Breast epithelium (tissue), 4 donors: Measurements from ENCODE around the gene MSL3. TPM values are rescaled to one million over a fixed set of nuclear protein-coding genes. Genes with fewer than 3 reads are reported as not detected.

Experiments used
- DNase-seq, 2 donors: peaks; one replicate each; pipeline ENCODE4 v3.0.0-alpha.2; 2019; ENCODE audit warnings: low spot score in 2 of 2
- H3K27ac ChIP-seq, 2 donors: fragments of 200-600 bp; sonication (generic) in 1 of 2; one replicate each; pipeline ENCODE4 v1.5.1; 2016 to 2019; ENCODE audit warnings: mild to moderate bottlenecking in 1 of 2
- H3K27me3 ChIP-seq, 2 donors: fragments of 200-600 bp; sonication (generic) in 1 of 2; one replicate each; pipeline versions ENCODE4 v1.5.1 to v1.6.0; 2017 to 2019; ENCODE audit warnings: control low read depth in 1 of 2, mild to moderate bottlenecking in 1 of 2
- H3K36me3 ChIP-seq: fragments of 200-600 bp; one replicate; pipeline ENCODE4 v1.5.1; 2019
- H3K4me1 ChIP-seq, 2 donors: fragments of 200-600 bp; sonication (generic); one replicate each; pipeline ENCODE4 v1.5.1; 2016 to 2019; ENCODE audit warnings: control low read depth in 1 of 2
- H3K4me3 ChIP-seq, 3 donors: fragments of 200-600 bp; sonication (generic); 1 replicate in 2 of 3; 2 replicates in 1 of 3; pipeline ENCODE4 v1.5.1; 2016 to 2019; ENCODE audit warnings: mild to moderate bottlenecking in 3 of 3, moderate library complexity in 2 of 3
- H3K9me3 ChIP-seq, 2 donors: fragments of 200-600 bp; sonication (generic) in 1 of 2; one replicate each; pipeline ENCODE4 v1.5.1; 2016 to 2019; ENCODE audit warnings: control low read depth in 1 of 2
- CTCF ChIP-seq, 3 donors: fragments of 450-650 bp; IDR thresholded peaks; one replicate each; pipeline ENCODE4 v1.5.1; 2016 to 2017; ENCODE audit warnings: antibody characterized with exemption in 3 of 3, mild to moderate bottlenecking in 3 of 3, moderate library complexity in 3 of 3
- POLR2A ChIP-seq: fragments of 450-650 bp; IDR thresholded peaks from one replicate; pipeline ENCODE4 v1.6.1; 2016; ENCODE audit warnings: antibody characterized with exemption, mild to moderate bottlenecking, moderate library complexity
- POLR2AphosphoS5 ChIP-seq, 3 donors: sonication (generic); formaldehyde crosslinking; IDR thresholded peaks; one replicate each; pipeline ENCODE4 v1.6.1; 2017; ENCODE audit warnings: antibody characterized with exemption in 3 of 3
- intact Hi-C: fragments of 100-400 bp; cut with DNase I; formaldehyde crosslinking; loops from one replicate; pipeline ENCODE4 v1.15.1; 2023; ENCODE audit warnings: low total_unique reads
- total RNA-seq, 3 donors: library from RNA; depleted of rRNA; stranded (reverse); fragments of >200 nt; gene quantifications; one replicate each; pipeline ENCODE4 v1.1.0, GENCODE V29; 2016

Gene MSL3
- total RNA-seq, 3 donors from 2014 or later, result 20.0 to 26.3 (median 24.3) TPM

- H3K4me1 ChIP-seq, result no peaks in the 10 kb centered on the region
These were observed 12.2 kb upstream of the MSL3 start for GRCh38 chrX:11745881-11746280.

GRCh38 chrX:11750046-11750445 is 8.0 kb upstream of the MSL3 start:
- H3K4me1 ChIP-seq, result no peaks in the 10 kb centered on the region
- intact Hi-C loops, result no loop called here
- H3K9me3 ChIP-seq, result no peaks in the 10 kb centered on the region
- no peaks in the 10 kb centered on the region for H3K36me3 ChIP-seq
- no peak overlapping the region for H3K27ac ChIP-seq
- peaks cover 0 to 24% of the 10 kb centered on the region in 2 donors for H3K27me3 ChIP-seq
- H3K4me3 ChIP-seq, result no peak overlapping the region
- no peak for DNase-seq
- TF ChIP-seq POLR2AphosphoS5 (IDR thresholded peaks at IDR 0.05), result no peak
- TF ChIP-seq CTCF (IDR thresholded peaks at IDR 0.05), result no peak
- TF ChIP-seq POLR2A, result no peak

More at GRCh38 chrX:11745881-11746280, 12.2 kb upstream of the MSL3 start:
- no peak overlapping the region for H3K4me3 ChIP-seq
- no peak overlapping the region for H3K27ac ChIP-seq
- peaks cover 0 to 37% of the 10 kb centered on the region in 2 donors for H3K27me3 ChIP-seq
- H3K36me3 ChIP-seq, result no peaks in the 10 kb centered on the region
- H3K9me3 ChIP-seq, result no peaks in the 10 kb centered on the region
- TF ChIP-seq CTCF (IDR thresholded peaks at IDR 0.05) (no peak), POLR2A (no peak), POLR2AphosphoS5 (IDR thresholded peaks at IDR 0.05) (no peak)
- intact Hi-C loops, result no loop called here
- no peak for DNase-seq

- H3K9me3 ChIP-seq, result no peaks in the 10 kb centered on the region
- no peaks in the 10 kb centered on the region for H3K36me3 ChIP-seq
- peak overlapping the region in 1 of 2 donors; percentile 46 for H3K27ac ChIP-seq
- H3K4me3 ChIP-seq, result no peak overlapping the region
- no peak for DNase-seq
- intact Hi-C loops, result no loop called here
- H3K27me3 ChIP-seq, result peaks cover 0 to 24% of the 10 kb centered on the region in 2 donors
- TF ChIP-seq POLR2AphosphoS5 (IDR thresholded peaks at IDR 0.05), result no peak
- no peak for TF ChIP-seq POLR2A
- no peak for TF ChIP-seq CTCF (IDR thresholded peaks at IDR 0.05)
- H3K4me1 ChIP-seq, result no peaks in the 10 kb centered on the region
These were observed 7.3 kb upstream of the MSL3 start for GRCh38 chrX:11750694-11751093.

GRCh38 chrX:11751261-11751660 is 6.8 kb upstream of the MSL3 start:
- DNase-seq, result no peak
- H3K4me3 ChIP-seq, result no peak overlapping the region
- no peaks in the 10 kb centered on the region for H3K36me3 ChIP-seq
- TF ChIP-seq POLR2AphosphoS5 (IDR thresholded peaks at IDR 0.05) (no peak), CTCF (IDR thresholded peaks at IDR 0.05) (no peak), POLR2A (no peak)
- H3K9me3 ChIP-seq, result no peaks in the 10 kb centered on the region
- H3K27me3 ChIP-seq, result peaks cover 0 to 24% of the 10 kb centered on the region in 2 donors
- intact Hi-C loops, result no loop called here
- no peaks in the 10 kb centered on the region for H3K4me1 ChIP-seq
- H3K27ac ChIP-seq, result peak overlapping the region in 1 of 2 donors; percentile 9

- DNase-seq, result no peak
- H3K36me3 ChIP-seq, result no peaks in the 10 kb centered on the region
These were observed 4.4 kb upstream of the MSL3 start for GRCh38 chrX:11753668-11754067.

More at GRCh38 chrX:11753668-11754067, 4.4 kb upstream of the MSL3 start:
- no peak overlapping the region for H3K4me3 ChIP-seq
- no peak overlapping the region for H3K27ac ChIP-seq
- no peaks in the 10 kb centered on the region for H3K9me3 ChIP-seq
- no peak for TF ChIP-seq POLR2A
- no peak for TF ChIP-seq CTCF (IDR thresholded peaks at IDR 0.05)
- TF ChIP-seq POLR2AphosphoS5 (IDR thresholded peaks at IDR 0.05), result no peak
- no peaks in the 10 kb centered on the region for H3K4me1 ChIP-seq
- intact Hi-C loops, result no loop called here
- H3K27me3 ChIP-seq, result peaks cover 0 to 19% of the 10 kb centered on the region in 2 donors
